NCI-H2029 treated with DMSO at 0.1 percent for 48 hours (cell line): ENCODE results near the gene SERTAD2.
A peak's percentile ranks its signal among the peaks of the same experiment; 100 is the strongest.

Experiments
- DNase-seq: peaks from one replicate; lab custom pipeline; 2025; lab: John Stamatoyannopoulos, UW

Gene SERTAD2

DNA sequence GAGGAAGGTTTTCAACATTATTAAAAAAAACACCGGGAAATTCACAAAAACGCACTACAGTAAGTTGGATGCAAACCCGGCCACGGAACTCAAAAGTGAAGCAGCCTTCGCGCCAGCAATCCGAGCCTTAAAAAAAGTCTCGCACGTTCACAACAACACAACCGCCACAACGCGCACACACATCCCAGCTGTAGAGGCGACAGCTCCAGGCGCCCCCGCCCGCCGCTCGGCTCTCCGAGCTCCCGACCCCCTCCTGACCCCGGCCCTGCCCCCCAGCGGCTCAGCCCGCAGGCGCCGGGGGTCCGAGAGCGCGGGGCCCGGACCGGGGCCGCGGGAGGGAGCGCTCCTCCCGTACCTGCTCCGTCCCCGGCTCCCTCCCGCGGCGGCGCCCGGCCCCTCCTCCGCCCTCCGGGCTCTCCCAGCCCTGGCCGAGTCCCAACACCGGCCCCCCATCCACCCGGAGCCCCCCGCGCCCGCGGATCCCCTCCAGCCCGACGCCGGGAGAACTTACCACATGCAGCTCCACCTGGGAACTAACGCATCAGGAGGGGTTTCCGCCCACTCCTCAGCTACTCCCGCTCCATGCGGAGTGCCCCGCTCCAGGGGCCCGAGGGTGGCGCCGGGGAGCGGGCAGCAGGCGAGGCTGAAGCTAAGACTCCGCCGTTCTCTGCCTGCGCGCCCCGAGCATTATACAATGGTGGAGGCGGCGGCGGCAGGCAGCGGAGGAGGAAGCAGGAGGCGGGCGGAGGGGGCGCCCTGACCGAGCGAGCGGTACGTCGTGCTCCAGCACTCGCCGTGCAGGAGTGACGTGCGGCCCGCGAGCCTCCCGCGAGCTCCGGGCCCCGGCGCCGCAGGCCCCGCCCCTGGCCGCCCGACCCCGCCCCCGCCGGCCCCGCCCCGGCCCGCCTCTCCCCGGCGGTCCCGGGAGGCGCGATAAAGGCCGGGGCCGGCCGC, at the start of gene SERTAD2:
Gene SERTAD2 (minus strand): TSS at position 805 of the 954 bp plus-strand sequence. CDS start 17,042 bp downstream, outside the sequence.
- peak; percentile 40 for DNase-seq

DNA sequence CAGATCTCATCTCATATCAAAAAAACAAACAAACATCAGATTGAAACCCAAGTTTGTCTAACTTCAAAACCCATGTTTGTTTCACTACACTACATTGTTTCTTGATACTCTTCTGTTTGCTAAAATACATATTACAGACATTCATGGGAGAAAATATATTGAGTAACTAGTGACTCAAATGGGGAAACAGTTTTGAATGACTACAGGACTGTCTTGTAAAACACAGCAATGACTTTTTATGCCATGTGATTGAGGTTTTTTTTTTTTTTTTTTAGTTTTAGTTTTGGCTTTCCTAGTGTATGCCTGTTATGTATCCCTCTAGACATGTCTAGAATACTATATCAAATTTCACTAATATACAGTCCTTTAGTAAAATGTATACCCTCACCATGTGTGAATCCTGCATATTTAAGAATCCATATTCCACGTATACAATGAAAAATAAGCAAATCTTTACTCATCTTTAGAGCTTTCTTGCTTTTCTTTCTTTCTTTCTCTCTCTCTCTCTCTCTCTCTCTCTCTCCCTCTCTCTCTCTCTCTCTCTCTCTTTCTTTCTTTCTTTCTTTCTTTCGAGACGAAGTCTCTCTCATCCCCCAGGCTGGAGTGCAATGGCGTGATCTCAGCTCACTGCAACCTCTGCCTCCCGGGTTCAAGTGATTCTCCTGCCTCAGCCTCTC, 46.6 kb upstream of the SERTAD2 start:
- DNase-seq, result no peak

GRCh38 chr2:64699712-64700111, 46.0 kb upstream of the SERTAD2 start:
- no peak for DNase-seq

DNA sequence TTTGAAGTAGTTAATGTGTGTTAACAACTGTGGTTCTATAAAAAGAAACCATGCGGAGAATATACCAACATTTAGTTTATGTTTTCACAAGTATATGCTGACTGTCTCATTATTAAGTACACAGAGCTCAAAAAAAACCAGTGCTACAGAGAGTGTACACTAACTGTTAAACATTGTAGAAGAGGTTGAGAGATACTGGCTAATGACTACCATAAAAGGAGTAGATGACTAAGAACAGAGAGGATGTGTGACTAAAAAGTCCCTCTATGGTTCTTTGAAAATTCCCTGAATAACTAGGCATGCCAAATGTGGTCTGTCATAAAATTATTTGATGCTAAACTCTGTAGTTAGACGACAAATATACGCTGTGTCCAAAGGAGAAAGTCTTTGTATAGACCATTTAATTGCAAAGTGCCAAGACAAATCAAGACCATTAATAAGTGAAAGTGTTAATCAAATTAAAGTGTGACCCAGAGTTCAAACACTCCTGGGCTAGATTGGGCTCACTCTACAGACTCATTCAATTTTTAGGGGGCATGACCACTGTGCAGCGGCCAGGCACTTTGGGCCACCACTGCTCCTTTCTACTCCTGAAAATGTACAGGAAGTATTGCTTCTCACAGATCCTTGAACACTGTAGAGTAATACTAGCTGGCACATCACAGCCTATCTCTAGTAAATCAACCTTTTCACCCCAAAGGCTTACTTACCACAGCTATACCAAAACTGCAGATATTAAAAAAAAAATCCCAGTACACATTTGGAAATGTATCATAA, 45.1 kb upstream of the SERTAD2 start:
- no peak for DNase-seq

GRCh38 chr2:64698177-64698643, 44.5 kb upstream of the SERTAD2 start:
- DNase-seq, result no peak

GRCh38 chr2:64697297-64698176, 43.8 kb upstream of the SERTAD2 start:
- no peak for DNase-seq

DNA sequence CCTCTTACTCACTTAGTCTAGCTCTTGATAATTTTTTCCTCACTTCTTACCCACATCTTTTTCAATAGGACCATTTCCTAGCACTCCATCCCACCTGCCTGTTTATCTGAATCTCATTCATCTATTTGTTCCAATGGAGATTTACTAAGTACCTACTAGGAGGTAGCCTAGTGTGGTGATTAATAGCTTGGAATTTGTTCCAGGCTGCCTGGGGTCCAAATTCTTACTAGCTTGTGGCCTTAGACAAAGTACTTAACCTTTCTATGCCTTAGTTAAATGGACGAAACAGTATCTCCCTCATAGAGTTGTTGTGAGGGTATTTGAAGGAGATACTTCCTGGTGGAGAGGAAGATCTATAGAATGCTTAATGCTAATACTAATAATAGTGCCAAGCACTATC, 42.9 kb upstream of the SERTAD2 start:
- DNase-seq, result no peak

GRCh38 chr2:64695721-64696261, 42.1 kb upstream of the SERTAD2 start:
- no peak for DNase-seq

DNA sequence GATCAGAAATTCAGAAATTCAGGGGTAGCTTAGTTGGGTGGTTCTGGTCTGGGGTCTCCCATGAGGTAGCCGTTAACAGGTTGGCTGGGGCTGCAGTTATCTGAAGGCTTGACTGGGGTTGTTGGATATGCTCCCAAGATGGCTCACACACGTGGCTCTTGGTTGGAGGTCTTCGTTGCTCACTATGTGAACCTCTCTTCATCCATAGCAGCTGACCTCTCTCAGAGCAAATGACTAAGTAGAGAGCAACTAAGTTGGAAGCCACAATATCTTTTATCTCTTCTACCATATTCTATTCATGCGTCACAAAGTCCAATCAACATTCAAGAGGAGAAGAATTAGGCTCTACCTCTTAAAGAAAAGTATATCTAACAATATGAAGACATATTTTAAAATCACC, 38.7 kb upstream of the SERTAD2 start:
- no peak for DNase-seq

GRCh38 chr2:64688909-64689308, 35.2 kb upstream of the SERTAD2 start:
- DNase-seq, result no peak

- no peak for DNase-seq
These were observed 32.7 kb upstream of the SERTAD2 start for GRCh38 chr2:64686283-64686956.

- DNase-seq, result no peak
These were observed 31.7 kb upstream of the SERTAD2 start for GRCh38 chr2:64685430-64685829.

DNA sequence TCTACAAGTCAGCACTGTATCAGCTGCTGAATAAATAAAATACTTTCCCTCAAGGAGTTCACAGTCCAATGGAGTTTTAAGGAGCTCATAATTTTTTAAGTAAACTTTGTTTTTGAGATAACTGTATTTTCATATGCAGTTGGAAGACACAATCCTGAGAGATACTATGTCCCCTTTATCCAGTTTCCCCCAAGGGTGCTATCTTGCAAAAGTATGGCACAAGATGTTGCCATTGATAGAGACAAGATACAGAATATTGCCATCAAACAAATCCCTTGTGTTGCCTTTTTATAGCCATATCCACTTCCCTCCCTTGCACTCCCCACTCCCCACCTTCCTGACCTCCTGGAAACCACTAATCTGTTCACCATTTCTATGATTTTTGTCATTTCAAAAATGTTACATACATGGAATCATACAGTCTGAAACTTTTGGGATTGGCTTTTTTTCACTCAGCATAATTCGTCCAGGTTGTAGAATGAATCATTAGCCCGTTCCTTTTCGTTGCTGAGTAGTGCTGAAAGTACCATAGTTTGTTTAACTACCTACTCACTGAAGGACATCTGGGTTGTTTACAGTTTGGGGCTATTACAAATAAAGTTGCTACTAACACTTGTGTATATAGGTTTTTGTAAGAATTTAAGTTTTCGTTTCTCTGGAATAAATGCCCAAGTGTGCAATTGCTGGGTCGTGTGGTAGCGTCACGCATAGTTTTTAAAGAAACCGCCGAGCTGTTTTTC, 30.2 kb upstream of the SERTAD2 start:
- no peak for DNase-seq

DNA sequence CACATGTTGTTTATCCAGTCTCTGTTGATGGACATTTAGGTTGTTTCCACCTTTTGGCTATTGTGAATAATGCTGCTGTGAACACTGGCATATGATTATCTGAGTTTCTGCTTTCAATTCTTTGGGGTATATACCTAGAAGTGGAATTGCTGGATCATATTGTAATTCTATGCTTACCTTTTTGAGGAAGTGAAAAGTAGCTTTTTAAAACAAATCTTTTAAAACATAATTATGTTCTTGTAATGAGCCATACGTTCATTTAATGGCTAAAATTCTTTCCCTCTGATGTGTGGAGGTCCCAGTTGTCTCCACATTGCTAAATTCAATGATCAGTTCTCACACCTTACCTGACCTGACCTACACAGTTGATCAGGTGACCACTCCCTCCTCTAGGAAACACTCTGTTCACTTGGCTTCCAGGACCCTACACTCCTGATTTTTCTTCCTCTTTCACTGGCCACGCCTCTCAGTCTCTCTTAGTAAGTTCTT, 27.8 kb upstream of the SERTAD2 start:
- DNase-seq, result no peak

GRCh38 chr2:64679673-64680425, 26.1 kb upstream of the SERTAD2 start:
- no peak for DNase-seq

DNA sequence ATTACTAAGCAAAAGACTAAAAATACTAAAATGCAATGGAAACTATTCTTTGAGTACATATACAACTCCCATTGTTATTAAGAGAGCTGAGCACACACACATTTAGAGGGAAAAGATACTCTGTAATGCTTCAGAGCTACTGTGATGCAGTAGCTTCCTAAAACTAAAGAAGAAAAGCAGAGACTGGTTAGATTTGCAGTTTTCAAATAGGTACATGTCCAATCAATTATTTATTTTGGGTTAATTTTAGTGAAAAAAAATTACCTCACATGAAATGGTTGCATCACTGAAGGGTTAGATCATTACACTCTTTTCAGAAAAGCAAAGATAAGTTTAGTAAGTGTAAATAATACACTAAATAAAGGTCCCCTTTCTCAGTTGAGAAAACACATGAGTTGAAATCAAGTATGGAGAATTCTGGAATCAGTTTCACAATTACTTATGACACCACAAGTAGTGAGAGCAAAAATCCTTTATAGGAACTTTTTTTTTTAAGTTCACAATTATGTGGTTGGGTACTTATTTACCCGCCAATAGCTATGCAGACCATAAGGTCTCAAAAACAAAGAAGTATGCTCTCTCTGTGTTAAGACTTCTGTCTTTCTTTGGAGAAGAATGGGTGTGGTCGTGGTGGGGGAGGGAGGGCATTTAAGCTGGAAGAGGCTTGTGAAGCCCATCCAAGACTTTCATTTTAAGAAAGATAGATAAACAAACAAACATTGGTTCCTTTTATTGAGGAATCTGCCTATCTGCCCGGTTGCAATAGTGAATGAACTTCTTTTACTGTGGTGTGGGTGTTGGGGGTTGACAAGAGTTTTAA, 25.3 kb upstream of the SERTAD2 start:
- DNase-seq, result no peak

DNA sequence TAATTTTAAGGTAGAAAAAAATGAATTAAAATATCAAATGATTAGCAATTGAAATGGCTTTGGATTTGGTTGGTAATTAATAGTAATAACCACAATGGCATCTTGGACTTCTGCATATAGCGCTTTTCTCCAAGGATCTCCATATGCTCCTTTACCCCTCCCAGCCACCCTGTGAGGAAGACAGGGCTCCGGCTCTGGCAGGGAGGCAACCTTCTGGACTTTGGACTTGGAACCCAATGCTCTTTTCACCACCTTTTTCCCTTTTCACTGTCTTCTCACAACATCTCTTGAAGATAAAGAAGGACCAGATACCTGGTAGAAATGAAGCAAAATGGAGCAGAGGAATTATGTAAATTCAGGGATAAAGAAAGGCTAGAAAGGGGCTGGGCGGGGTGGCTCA, 23.8 kb upstream of the SERTAD2 start:
- DNase-seq, result no peak

GRCh38 chr2:64675860-64676259, 22.1 kb upstream of the SERTAD2 start:
- no peak for DNase-seq
